Osteoblast (primary cell): ENCODE data around the gene NCAM1. TPM values are rescaled to one million over a fixed set of nuclear protein-coding genes. Genes with fewer than 3 reads are reported as not detected.

Experiments used
- DNase-seq: peaks from one replicate; pipeline ENCODE4 v3.0.0; 2011; ENCODE audit warnings: low spot score, mixed read lengths; ENCODE audit not compliant: insufficient read length; ENCODE audit errors: missing footprints
- H2AFZ ChIP-seq: 2 replicates; pipeline ENCODE4 v1.6.0; 2011; ENCODE audit warnings: mild to moderate bottlenecking, low read length
- H3K27ac ChIP-seq: 2 replicates; pipeline ENCODE4 v1.5.1; 2011; ENCODE audit warnings: mild to moderate bottlenecking, low read depth, low read length, moderate library complexity
- H3K27me3 ChIP-seq: 2 replicates; pipeline ENCODE4 v1.6.0; 2012; ENCODE audit warnings: mild to moderate bottlenecking, control low read depth, inconsistent platforms, low read length, moderate library complexity; ENCODE audit not compliant: insufficient read depth
- H3K36me3 ChIP-seq: 2 replicates; pipeline ENCODE4 v1.5.1; 2011; ENCODE audit warnings: mild to moderate bottlenecking, low read length, control low read depth, moderate library complexity; ENCODE audit not compliant: insufficient read depth
- H3K4me1 ChIP-seq: 2 replicates; pipeline ENCODE4 v1.5.1; 2011; ENCODE audit warnings: mild to moderate bottlenecking, low read length, control low read depth, moderate library complexity; ENCODE audit not compliant: insufficient read depth
- H3K4me2 ChIP-seq: 2 replicates; pipeline ENCODE4 v1.6.0; 2011; ENCODE audit warnings: mild to moderate bottlenecking, low read length; ENCODE audit not compliant: insufficient read depth
- H3K4me3 ChIP-seq: fragments of 200-600 bp; sonication (generic); 3 replicates; pipeline ENCODE4 v1.5.1; 2012; ENCODE audit warnings: mild to moderate bottlenecking, low read length, inconsistent platforms; ENCODE audit not compliant: insufficient read depth
- H3K79me2 ChIP-seq: 2 replicates; pipeline ENCODE4 v1.6.0; 2012; ENCODE audit warnings: mild to moderate bottlenecking, low read length, control low read depth, inconsistent platforms; ENCODE audit not compliant: insufficient read depth
- H3K9me3 ChIP-seq: 2 replicates; pipeline ENCODE4 v1.5.1; 2011; ENCODE audit warnings: low read depth, low read length, control low read depth
- H4K20me1 ChIP-seq: 2 replicates; pipeline ENCODE4 v1.6.0; 2012; ENCODE audit warnings: mild to moderate bottlenecking, low read length, control low read depth; ENCODE audit not compliant: insufficient read depth
- total RNA-seq: library from RNA; depleted of rRNA; stranded (reverse); fragments of >200 nt; gene quantifications from 2 replicates; pipeline ENCODE4 v1.2.3, GENCODE V29; 2012
- TF ChIP-seq, protein P1 (sequence below): IDR thresholded peaks from 2 replicates; pipeline ENCODE4 v1.5.1; 2011; ENCODE audit warnings: mild to moderate bottlenecking, low read depth, low read length, moderate library complexity; ENCODE audit errors: extremely low read depth

The NCAM1 gene
- total RNA-seq, 1 donor = 2.2 TPM

DNA sequence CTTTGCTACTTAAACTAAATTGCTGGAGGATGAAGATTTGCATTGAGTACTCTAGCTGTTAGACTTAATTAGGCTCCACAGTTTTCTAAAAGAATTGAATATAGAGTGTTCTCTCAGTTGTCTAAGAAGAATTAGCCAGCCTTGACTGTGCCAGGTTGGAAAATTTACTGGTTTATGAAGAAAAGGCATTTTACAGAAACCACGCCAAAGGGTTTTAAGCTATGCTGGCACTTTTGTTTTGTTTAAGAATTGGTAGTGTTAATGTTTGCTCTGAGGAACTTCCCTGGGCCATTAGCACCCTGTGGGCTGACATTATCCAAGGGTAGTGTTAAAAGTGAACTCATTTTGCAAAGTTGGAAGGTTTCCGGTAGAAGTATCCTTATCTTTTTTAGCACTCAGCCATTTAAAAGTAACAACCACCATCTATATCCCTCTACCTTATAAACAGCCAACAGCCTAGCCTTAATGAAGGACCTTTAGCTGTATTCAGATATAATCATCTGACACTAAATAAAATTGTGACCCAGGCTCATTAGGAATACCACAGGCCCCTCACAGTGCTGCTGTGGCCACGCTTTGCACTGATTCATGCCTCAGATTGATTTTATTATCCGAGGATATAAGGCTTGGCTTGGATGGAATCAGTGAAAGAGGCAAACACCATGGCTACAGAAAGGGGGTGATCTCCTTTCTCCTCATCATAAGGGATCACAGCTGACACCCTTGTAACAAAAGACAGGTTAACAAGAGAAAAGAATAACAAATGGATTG lies 158.9 kb downstream of the NCAM1 start:
- H3K79me2 ChIP-seq = no peaks in the 10 kb centered on the region

DNA sequence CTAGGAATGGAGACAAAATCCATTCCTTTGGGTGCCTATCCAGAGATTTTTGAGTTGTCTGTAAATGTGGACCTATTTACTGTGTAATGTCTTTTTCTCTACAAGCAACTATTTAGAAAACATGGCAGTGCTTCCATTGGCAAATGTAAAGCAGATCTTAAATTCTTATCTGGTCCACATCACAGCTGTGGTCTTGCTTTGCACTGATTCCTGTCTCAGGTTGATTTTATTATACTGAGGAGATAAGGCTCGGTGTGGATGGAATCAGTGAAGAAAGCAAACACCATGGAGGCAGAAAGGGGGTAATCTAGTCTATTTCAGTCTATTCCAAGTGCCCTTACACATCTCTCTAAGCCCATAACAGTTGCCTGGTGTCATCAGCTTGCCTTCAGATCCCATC lies 160.5 kb downstream of the NCAM1 start:
- no peaks in the 10 kb centered on the region for H3K27me3 ChIP-seq
- H3K4me1 ChIP-seq = no peaks in the 10 kb centered on the region
- H3K79me2 ChIP-seq = no peaks in the 10 kb centered on the region
- no peak overlapping the region for H3K27ac ChIP-seq
- no peak overlapping the region for H3K4me3 ChIP-seq
- TF ChIP-seq, protein P1, sequence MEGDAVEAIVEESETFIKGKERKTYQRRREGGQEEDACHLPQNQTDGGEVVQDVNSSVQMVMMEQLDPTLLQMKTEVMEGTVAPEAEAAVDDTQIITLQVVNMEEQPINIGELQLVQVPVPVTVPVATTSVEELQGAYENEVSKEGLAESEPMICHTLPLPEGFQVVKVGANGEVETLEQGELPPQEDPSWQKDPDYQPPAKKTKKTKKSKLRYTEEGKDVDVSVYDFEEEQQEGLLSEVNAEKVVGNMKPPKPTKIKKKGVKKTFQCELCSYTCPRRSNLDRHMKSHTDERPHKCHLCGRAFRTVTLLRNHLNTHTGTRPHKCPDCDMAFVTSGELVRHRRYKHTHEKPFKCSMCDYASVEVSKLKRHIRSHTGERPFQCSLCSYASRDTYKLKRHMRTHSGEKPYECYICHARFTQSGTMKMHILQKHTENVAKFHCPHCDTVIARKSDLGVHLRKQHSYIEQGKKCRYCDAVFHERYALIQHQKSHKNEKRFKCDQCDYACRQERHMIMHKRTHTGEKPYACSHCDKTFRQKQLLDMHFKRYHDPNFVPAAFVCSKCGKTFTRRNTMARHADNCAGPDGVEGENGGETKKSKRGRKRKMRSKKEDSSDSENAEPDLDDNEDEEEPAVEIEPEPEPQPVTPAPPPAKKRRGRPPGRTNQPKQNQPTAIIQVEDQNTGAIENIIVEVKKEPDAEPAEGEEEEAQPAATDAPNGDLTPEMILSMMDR = no peak
- no peaks in the 10 kb centered on the region for H4K20me1 ChIP-seq
- no peak overlapping the region for H3K4me2 ChIP-seq
- H2AFZ ChIP-seq = no peak overlapping the region
- no peaks in the 10 kb centered on the region for H3K36me3 ChIP-seq
- DNase-seq = no peak
- H3K9me3 ChIP-seq = no peaks in the 10 kb centered on the region

More for the DNA sequence above, 158.9 kb downstream of the NCAM1 start:
- H3K4me2 ChIP-seq = no peak overlapping the region
- no peaks in the 10 kb centered on the region for H3K36me3 ChIP-seq
- TF ChIP-seq, protein P1 = no peak
- no peak for DNase-seq
- no peak overlapping the region for H3K27ac ChIP-seq
- H3K9me3 ChIP-seq = no peaks in the 10 kb centered on the region
- H4K20me1 ChIP-seq = no peaks in the 10 kb centered on the region
- H3K4me3 ChIP-seq = no peak overlapping the region
- H2AFZ ChIP-seq = no peak overlapping the region
- no peaks in the 10 kb centered on the region for H3K27me3 ChIP-seq
- no peaks in the 10 kb centered on the region for H3K4me1 ChIP-seq

DNA sequence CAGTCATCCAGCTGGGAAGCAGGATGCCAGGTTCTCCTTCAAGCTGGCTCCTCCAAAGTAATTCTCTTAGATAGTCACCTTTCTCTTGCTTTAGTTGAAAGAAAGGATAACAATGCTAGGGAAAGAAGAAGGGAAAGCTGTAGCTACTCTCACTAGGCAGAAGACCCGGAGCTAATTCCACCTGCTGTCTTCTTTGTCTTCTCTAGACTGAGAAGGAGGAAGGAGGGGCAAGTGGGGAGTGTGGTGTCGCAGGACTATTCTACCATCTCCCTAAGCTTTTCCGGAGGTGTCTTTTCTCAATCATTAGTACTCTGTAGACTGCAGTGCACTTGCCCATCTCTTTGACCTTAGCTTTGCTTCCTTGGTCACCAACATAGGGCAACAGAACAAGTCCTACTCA lies 162.8 kb downstream of the NCAM1 start:
- Histone ChIP-seq H3K4me2 (no peak overlapping the region), H3K36me3 (no peaks in the 10 kb centered on the region), H2AFZ (no peak overlapping the region), H3K27ac (no peak overlapping the region), H3K4me1 (no peaks in the 10 kb centered on the region), H3K4me3 (no peak overlapping the region), H3K79me2 (no peaks in the 10 kb centered on the region), H3K27me3 (no peaks in the 10 kb centered on the region), H3K9me3 (no peaks in the 10 kb centered on the region), H4K20me1 (no peaks in the 10 kb centered on the region)
- no peak for DNase-seq
- TF ChIP-seq, protein P1 = no peak

DNA sequence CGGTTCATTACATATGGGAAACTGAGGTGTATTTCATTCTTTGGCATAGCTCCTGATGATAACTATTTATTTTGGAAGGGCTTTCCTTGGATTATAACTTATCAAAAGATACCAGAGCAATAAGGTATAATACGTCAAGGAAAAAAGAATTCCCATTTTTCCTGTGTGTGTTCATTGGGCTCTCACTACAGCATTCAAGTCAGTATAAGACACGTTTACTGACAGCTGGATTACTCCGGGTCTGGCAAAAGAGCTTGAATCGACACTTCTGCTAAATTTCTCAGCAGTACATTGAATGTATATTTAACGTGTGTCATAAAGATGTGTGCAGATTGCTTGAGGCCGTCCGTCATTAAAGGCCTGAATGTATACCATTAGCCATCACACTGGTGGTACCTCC lies 163.4 kb downstream of the NCAM1 start:
- H4K20me1 ChIP-seq = no peaks in the 10 kb centered on the region
- no peaks in the 10 kb centered on the region for H3K79me2 ChIP-seq
- H3K4me3 ChIP-seq = no peak overlapping the region
- no peak overlapping the region for H3K4me2 ChIP-seq
- H3K4me1 ChIP-seq = no peaks in the 10 kb centered on the region
- H3K9me3 ChIP-seq = no peaks in the 10 kb centered on the region
- no peak overlapping the region for H3K27ac ChIP-seq
- DNase-seq = no peak
- TF ChIP-seq, protein P1 = no peak
- no peaks in the 10 kb centered on the region for H3K27me3 ChIP-seq
- H2AFZ ChIP-seq = no peak overlapping the region
- no peaks in the 10 kb centered on the region for H3K36me3 ChIP-seq
